Muscle layer of colon (tissue), 2 donors: Measurements from ENCODE around the gene UNC119.

Experiments
- H3K27ac ChIP-seq: one replicate; pipeline ENCODE4 v1.7.0; 2013; ENCODE audit warnings: low read depth, mild to moderate bottlenecking, low read length, moderate library complexity
- H3K27me3 ChIP-seq, 2 donors: one replicate each; pipeline ENCODE4 v1.7.0; 2013; ENCODE audit warnings: low read length in 2 of 2, mild to moderate bottlenecking in 2 of 2; ENCODE audit not compliant: insufficient read depth in 2 of 2, control insufficient read depth in 1 of 2
- H3K36me3 ChIP-seq: one replicate; pipeline ENCODE4 v1.7.0; 2013; ENCODE audit warnings: mild to moderate bottlenecking, low read length; ENCODE audit not compliant: insufficient read depth
- H3K4me1 ChIP-seq: one replicate; pipeline ENCODE4 v1.7.0; 2013; ENCODE audit warnings: mild to moderate bottlenecking, low read length; ENCODE audit not compliant: insufficient read depth
- H3K4me3 ChIP-seq, 2 donors: one replicate each; pipeline ENCODE4 v1.7.0; 2013; ENCODE audit warnings: low read length in 2 of 2, low read depth in 1 of 2, mild to moderate bottlenecking in 1 of 2, moderate library complexity in 1 of 2
- H3K9ac ChIP-seq: one replicate; pipeline ENCODE4 v1.7.0; 2013; ENCODE audit warnings: low read length
- H3K9me3 ChIP-seq: one replicate; pipeline ENCODE4 v1.7.0; 2013; ENCODE audit warnings: mild to moderate bottlenecking, low read length
- donor health status: abdominal sarcoma.
- donor health status: Adenocarcinoma of cecum.

UNC119 gene

DNA sequence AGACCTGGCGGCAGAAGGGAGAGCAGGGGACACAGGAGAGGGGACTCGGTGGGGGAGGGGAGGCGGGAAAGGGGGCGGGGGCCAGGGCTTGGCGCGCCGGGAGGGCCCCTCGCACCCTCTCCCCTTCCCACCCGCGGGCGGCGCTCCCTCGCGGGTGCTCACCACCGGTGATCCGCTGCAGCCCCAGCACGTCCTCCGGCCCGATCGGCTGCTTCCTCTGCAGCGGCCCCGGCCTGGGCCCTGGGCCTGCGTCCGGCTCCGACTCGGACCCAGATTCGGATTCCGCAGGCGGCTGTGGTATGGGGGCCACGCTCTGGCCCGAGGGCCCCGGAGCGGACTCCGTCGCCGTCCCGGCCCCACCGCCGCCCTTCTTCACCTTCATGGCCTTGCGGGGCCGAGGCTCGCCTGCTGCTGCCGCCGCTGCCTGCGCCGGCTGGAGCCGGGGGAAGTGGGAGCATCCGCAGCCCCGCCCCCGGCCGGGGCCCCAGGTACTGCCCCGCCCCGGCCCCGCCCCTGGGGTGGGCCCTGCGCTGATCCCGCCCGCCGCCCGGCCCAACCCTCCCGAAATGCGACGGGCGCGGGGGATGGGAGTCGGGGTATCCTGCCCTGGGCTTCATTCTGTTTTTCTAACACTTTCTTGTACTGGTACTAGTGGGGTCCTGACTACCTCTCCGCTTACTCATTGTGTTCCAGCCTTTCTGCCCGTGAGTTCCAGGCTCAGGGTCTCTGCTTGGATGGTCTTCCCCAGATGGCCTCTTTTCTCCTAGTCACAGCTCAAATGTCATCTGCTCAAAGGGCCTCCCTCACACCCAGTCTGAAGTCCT, at the start of gene UNC119:
UNC119 (minus strand) TSS at position 449 of the 824 bp plus-strand sequence; CDS start at position 382, 67 bp downstream.
- H3K36me3 ChIP-seq, result peaks cover 41% of the 10 kb centered on the region
- no peak within 1 kb of the TSS for H3K27ac ChIP-seq
- peaks cover 16% of the 10 kb centered on the region for H3K4me1 ChIP-seq
- peak within 1 kb of the TSS; percentile 63 to 77 for H3K4me3 ChIP-seq
- no peak within 1 kb of the TSS for H3K9ac ChIP-seq
- H3K9me3 ChIP-seq, result no peaks in the 10 kb centered on the region
- H3K27me3 ChIP-seq, result no peaks in the 10 kb centered on the region

DNA sequence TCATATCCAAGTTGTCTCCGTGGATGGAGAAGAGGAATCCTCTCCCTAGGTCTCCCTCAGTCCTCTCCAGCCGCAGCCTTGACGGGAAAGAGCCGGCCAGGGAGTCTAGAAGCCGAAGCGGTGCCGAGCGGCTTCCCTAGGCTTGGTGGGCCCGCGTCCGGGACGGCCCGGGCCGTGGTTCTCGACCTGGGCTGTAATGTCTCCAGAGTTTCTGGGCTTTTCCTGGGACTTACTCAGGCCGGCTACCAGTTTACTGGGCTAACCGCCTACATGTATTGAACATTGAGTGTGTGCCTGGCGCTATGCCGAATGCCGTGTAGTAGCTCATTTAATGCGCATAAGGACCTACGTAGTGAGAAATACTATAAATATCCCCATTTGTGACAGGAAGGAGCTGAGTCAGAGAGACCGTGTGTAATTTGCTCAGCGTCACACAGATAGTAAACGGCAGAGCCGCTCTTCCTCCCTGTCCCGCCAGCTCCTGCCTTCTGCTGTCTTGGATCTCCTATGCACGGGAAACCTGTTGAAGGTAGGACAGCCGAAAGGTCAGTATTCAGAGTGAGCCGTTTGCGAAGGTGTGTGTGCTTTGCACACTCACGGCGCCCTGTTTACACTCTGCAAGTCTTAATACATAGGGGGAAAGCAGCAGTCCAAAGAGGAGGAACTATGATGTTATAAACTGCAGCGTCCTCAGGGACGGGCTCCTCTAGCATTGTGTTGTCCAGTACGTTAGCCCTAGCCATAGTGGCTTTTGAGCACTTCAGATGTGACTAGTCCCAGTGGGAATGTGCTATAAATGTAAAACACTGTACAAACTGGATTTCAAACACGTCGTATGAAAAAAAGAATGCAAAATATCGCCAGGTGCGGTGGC, 47.1 kb upstream of the UNC119 start:
- Histone ChIP-seq H3K4me3 (peak overlapping the region; percentile 63 to 69), H3K4me1 (peaks cover 8% of the 10 kb centered on the region), H3K9ac (peak overlapping the region; percentile 49), H3K9me3 (no peaks in the 10 kb centered on the region), H3K36me3 (no peaks in the 10 kb centered on the region), H3K27ac (peak overlapping the region; percentile 89), H3K27me3 (no peaks in the 10 kb centered on the region)

DNA sequence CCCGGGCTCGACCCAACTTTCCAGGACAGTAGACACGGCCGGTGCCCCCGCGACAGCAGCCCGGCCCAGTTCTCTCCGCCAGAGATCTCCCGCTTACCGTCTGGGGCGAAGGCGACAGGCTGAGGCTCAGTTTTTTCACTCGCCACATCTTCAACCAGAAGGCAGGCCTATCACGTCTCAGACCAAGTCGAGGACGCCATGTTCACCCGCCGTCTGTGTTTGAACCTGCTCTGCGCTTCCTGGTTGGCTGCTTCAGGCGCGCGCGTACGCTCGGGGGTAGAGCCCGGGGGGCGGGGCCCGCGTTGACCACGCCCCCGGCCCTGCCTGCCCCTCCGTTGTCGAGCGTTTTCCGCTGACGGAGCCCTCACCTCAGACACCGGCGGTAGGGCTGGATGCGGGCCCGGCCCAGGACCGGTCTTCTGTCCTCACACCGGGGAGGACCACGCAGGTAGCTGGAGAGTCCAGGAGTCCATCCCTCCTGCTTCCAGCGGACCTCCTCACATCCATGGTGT, 46.4 kb upstream of the UNC119 start, which contains the start of gene SPAG5:
SPAG5 (minus strand) TSS at position 227 of the 512 bp plus-strand sequence; CDS start at position 148, 79 bp downstream.
- H3K36me3 ChIP-seq, result no peaks in the 10 kb centered on the region
- H3K27ac ChIP-seq, result peak within 1 kb of the TSS; percentile 89
- H3K4me3 ChIP-seq, result peak within 1 kb of the TSS; percentile 63 to 69
- no peaks in the 10 kb centered on the region for H3K27me3 ChIP-seq
- peak within 1 kb of the TSS; percentile 49 for H3K9ac ChIP-seq
- H3K4me1 ChIP-seq, result peaks cover 8% of the 10 kb centered on the region
- no peaks in the 10 kb centered on the region for H3K9me3 ChIP-seq

DNA sequence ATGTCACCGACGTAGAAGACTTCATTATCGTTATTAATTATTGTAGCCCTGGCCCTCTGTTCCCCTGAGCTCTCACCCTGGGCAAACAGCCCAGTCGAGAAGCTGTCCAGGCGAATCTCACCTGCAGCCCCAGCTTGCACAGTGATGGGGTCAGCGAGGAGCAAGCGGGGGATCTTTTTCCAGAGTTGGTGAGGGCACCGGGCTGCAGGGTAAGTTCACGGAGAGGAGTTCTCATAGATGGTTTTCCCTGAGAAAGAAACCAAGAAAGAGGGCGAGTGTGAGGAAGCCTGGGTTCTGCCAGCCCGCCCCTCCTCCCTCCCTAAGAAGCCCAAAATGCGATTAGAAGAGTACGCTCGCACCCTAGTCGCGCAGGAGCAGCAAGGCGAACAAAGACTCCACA, 46.0 kb upstream of the UNC119 start:
- no peak overlapping the region for H3K9ac ChIP-seq
- H3K4me1 ChIP-seq, result peaks cover 8% of the 10 kb centered on the region
- no peaks in the 10 kb centered on the region for H3K27me3 ChIP-seq
- no peak overlapping the region for H3K27ac ChIP-seq
- peak overlapping the region; percentile 63 to 69 for H3K4me3 ChIP-seq
- H3K9me3 ChIP-seq, result no peaks in the 10 kb centered on the region
- H3K36me3 ChIP-seq, result no peaks in the 10 kb centered on the region

DNA sequence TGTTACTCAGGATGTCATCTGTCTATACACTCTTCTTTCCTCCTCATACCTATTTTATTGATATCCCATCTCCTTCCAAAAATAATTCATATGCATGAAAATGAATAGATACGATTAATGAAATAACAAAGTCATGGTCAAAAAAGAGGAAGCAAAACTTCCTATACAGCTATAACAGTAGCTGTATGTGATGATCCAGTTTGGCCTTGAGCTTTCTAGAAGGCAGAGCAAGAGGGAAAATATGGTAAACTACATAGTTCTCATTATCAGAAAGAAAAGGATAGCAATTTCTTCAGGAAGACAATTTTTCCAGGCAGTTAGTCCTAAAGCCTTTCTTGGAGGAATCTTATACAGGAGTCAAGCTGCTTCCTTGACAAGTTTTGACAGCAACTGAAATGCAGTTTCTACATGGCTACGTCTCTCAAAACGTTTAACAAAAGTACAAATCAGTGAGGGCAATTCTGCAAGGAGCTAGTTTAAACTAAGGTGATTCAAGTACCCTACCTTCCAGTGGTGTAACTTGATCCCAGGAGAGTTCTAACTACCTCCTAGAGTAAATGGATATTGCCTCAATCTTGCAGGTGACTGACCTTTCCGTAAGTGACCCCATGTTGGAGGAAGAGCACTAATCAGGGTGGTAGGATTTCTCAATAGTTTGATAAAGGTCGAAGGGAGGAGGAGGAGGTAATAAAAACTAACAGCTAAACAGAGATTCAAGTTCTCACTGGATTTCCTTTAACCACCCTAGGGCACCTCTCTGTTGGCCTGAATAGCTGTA, 45.4 kb upstream of the UNC119 start:
- no peaks in the 10 kb centered on the region for H3K27me3 ChIP-seq
- H3K4me3 ChIP-seq, result no peak overlapping the region
- no peaks in the 10 kb centered on the region for H3K9me3 ChIP-seq
- no peaks in the 10 kb centered on the region for H3K36me3 ChIP-seq
- no peak overlapping the region for H3K27ac ChIP-seq
- no peak overlapping the region for H3K9ac ChIP-seq
- H3K4me1 ChIP-seq, result peaks cover 8% of the 10 kb centered on the region

DNA sequence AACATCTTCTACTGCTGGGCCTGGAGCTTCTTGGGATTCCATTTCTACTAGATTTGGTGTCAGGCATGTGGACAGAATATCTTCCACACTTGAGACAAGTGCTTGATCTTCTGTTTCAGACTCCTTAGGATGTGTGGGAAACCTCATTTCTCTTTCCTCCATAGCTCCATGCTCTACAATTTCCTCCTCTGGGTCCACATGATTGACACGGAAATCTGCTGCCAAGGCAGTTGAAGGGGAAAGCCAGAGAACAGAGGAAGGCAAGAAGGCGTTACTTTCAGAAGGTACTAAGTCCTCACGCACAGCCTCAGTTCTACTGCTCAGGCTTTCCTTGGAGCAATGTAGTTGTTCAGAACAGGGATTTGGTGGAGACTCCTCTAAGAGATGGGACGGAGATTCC, 39.8 kb upstream of the UNC119 start:
- Histone ChIP-seq H3K27ac (no peak overlapping the region), H3K4me3 (no peak overlapping the region), H3K9ac (no peak overlapping the region), H3K4me1 (no peaks in the 10 kb centered on the region), H3K27me3 (no peaks in the 10 kb centered on the region), H3K9me3 (no peaks in the 10 kb centered on the region), H3K36me3 (no peaks in the 10 kb centered on the region)

DNA sequence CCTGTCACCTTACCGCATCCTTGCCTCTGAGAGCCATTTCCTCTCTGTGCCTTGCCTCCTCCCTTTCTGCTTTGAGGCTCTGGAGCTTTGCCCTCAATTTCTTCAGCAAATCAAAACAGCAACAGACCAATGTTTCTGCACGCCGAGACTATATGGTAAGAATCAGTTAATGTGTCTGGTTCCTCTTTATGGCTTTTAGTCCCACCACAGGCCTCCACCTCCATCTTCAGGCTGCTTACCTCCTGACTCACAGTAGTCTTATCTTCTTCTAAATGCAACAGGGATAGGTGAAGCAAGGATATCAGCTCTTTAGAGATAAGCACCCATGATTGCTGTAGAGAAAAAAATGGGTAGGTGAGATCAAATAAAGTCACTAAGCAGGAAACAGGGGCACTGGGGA, 33.4 kb upstream of the UNC119 start:
- Histone ChIP-seq H3K4me1 (no peaks in the 10 kb centered on the region), H3K4me3 (no peak overlapping the region), H3K9ac (no peak overlapping the region), H3K27ac (no peak overlapping the region), H3K9me3 (no peaks in the 10 kb centered on the region), H3K27me3 (no peaks in the 10 kb centered on the region), H3K36me3 (peaks cover 5% of the 10 kb centered on the region)

DNA sequence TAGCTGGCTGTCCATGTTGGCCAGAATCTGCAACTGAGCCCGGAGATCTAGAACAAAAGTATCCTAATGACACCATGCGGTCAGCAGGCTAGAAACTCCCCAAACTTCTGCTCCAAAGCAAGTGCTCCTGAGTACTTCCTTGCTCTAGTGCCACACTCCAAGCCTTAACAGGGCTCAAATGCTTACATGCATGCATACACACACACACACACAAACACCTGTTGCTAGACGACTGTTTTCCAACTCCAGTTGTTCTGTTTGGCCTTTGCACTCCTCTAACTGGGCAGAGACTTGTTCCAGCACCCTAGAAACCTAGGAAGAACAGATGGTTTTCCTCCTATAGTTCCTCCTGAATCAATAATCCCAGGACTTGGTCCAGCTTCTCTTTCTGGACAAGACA, 32.0 kb upstream of the UNC119 start:
- H3K9me3 ChIP-seq, result no peaks in the 10 kb centered on the region
- H3K4me3 ChIP-seq, result no peak overlapping the region
- H3K36me3 ChIP-seq, result peaks cover 5% of the 10 kb centered on the region
- H3K4me1 ChIP-seq, result no peaks in the 10 kb centered on the region
- H3K9ac ChIP-seq, result no peak overlapping the region
- no peak overlapping the region for H3K27ac ChIP-seq
- H3K27me3 ChIP-seq, result no peaks in the 10 kb centered on the region

DNA sequence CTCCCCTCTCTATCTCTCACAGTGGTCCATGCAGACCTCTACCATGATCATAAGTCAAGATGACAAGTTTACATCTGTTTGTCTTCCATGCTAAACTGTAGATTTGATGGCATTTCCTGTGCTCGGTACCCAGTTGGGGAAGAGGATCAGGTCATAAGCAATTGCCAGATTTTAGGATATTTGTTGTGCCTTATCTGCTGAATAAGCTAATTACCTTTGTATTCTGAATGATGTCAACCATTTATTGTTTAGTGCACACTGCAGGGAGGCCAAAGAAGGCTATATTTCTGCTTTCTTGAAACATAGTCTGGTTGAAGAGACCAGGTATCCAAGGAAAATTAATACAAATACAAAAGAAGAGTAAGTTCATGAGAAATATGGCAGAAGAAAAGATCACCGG, 30.1 kb upstream of the UNC119 start:
- no peak overlapping the region for H3K9ac ChIP-seq
- no peaks in the 10 kb centered on the region for H3K4me1 ChIP-seq
- no peak overlapping the region for H3K4me3 ChIP-seq
- H3K27ac ChIP-seq, result no peak overlapping the region
- no peaks in the 10 kb centered on the region for H3K9me3 ChIP-seq
- peaks cover 5% of the 10 kb centered on the region for H3K36me3 ChIP-seq
- no peaks in the 10 kb centered on the region for H3K27me3 ChIP-seq

DNA sequence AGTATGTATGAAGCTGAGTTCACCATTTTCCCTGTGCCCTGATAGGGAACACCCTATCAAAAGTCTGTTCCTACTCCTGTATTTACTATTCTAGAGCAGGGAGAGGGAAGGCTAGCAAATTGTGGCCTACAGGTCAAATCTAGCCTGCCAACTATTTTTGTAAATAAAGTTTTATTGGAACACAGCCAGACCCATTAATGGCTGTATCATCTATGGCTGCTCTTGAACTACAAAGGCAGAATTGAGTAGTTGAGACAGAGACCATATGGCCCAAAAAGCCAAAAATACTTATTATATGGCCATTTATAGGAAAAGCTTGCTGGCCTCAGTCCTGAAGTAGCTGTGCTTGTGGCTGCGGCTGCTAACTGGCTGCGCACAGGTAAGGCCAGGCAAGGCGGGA, 28.5 kb upstream of the UNC119 start:
- Histone ChIP-seq H3K36me3 (peaks cover 5% of the 10 kb centered on the region), H3K27me3 (no peaks in the 10 kb centered on the region), H3K9me3 (no peaks in the 10 kb centered on the region), H3K4me1 (peaks cover 6% of the 10 kb centered on the region), H3K4me3 (no peak overlapping the region), H3K27ac (no peak overlapping the region), H3K9ac (no peak overlapping the region)

DNA sequence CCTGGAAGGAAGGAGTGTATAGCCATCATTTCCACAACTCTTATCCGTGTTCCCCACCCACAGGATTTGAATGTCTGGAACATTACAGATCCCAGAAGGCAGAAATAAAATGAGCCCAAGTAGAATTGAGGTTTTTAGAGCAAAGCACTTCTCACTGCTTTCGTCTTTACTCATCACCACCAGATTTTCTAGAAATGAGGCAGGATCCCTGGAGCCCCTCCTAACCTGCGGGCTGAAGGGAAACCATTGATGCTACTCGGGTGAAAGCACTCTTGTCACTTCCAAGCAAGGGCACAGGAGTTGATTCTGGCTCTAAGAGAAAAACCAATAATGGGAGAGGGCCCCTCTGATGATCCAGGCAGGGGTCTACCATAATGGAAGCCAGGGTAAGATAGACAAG, 27.1 kb upstream of the UNC119 start:
- H3K4me3 ChIP-seq, result no peak overlapping the region
- no peak overlapping the region for H3K27ac ChIP-seq
- no peaks in the 10 kb centered on the region for H3K36me3 ChIP-seq
- H3K4me1 ChIP-seq, result peaks cover 6% of the 10 kb centered on the region
- no peaks in the 10 kb centered on the region for H3K27me3 ChIP-seq
- no peaks in the 10 kb centered on the region for H3K9me3 ChIP-seq
- H3K9ac ChIP-seq, result no peak overlapping the region
